Retinal pigment epithelial cell (primary cell): Measurements from ENCODE around the gene PSME3.
A peak's percentile ranks its signal among the peaks of the same experiment; 100 is the strongest.

Experiments used
- DNase-seq: peaks from one replicate; pipeline ENCODE4 v3.0.0-alpha.2; 2010; ENCODE audit warnings: low read depth
- H3K4me3 ChIP-seq: 2 replicates; pipeline ENCODE4 v1.5.1; 2011; ENCODE audit warnings: mild to moderate bottlenecking, low read length, control low read depth, moderate library complexity
- TF ChIP-seq, protein P1 (sequence below): conservative IDR thresholded peaks from 2 replicates; pipeline ENCODE4 v1.5.1; 2011; ENCODE audit warnings: low read depth, low read length, control low read depth, inconsistent platforms

PSME3 gene

GRCh38 chr17:42792545-42792944 is 40.7 kb upstream of the PSME3 start:
- DNase-seq: no peak
- TF ChIP-seq, protein P1, sequence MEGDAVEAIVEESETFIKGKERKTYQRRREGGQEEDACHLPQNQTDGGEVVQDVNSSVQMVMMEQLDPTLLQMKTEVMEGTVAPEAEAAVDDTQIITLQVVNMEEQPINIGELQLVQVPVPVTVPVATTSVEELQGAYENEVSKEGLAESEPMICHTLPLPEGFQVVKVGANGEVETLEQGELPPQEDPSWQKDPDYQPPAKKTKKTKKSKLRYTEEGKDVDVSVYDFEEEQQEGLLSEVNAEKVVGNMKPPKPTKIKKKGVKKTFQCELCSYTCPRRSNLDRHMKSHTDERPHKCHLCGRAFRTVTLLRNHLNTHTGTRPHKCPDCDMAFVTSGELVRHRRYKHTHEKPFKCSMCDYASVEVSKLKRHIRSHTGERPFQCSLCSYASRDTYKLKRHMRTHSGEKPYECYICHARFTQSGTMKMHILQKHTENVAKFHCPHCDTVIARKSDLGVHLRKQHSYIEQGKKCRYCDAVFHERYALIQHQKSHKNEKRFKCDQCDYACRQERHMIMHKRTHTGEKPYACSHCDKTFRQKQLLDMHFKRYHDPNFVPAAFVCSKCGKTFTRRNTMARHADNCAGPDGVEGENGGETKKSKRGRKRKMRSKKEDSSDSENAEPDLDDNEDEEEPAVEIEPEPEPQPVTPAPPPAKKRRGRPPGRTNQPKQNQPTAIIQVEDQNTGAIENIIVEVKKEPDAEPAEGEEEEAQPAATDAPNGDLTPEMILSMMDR: no peak
- H3K4me3 ChIP-seq: no peak overlapping the region

- DNase-seq: no peak
- H3K4me3 ChIP-seq: no peak overlapping the region
- TF ChIP-seq, protein P1: no peak
Observed at GRCh38 chr17:42795061-42795460, 38.1 kb upstream of the PSME3 start.

DNA sequence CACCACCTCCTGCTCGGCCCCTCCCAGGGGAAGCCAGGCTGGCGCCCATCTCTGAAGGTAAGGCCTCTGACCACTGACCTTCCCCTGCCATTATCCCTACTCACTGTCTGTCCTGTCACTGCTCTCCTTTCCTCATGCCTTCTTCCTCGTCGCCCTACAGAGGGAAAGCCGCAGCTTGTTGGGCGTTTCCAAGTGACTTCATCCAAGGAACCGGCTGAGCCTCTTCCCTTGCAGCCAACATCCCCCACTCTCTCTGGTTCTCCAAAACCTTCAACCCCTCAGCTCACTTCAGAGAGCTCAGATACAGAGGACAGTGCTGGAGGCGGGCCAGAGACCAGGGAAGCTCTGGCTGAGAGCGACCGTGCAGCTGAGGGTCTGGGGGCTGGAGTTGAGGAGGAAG is 37.7 kb upstream of the PSME3 start:
- TF ChIP-seq, protein P1: no peak
- H3K4me3 ChIP-seq: no peak overlapping the region

DNA sequence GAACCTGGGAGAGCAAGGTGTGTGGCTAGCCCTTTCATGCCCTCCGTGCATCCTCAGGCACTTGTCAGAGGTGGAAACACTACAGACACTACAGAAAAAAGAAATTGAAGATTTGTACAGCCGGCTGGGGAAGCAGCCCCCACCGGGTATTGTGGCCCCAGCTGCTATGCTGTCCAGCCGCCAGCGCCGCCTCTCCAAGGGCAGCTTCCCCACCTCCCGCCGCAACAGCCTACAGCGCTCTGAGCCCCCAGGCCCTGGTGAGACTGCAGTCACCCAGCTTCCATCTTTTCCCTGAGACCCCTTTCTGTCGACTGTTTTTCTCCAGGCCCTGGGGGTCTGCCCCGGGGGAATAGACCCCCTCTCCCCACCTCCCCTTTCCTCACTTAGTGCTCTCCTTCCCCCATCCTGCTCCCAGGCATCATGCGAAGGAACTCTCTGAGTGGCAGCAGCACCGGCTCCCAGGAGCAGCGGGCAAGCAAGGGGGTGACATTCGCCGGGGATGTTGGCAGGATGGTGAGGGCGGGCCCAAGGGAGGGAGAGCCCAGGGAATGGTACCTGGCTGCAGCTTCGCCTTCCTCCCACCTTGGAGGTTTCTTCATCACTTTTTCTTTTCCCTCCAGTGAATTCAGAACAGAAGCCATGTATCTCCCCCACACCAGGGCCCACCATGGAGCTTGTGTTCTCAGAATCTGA is 37.0 kb upstream of the PSME3 start:
- TF ChIP-seq, protein P1: no peak
- H3K4me3 ChIP-seq: no peak overlapping the region
- DNase-seq: no peak

More for the DNA sequence above, 37.7 kb upstream of the PSME3 start:
- DNase-seq: no peak

GRCh38 chr17:42797067-42798007 is 35.9 kb upstream of the PSME3 start:
- TF ChIP-seq, protein P1: no peak
- no peak for DNase-seq
- H3K4me3 ChIP-seq: peak overlapping the region; percentile 79

GRCh38 chr17:42798011-42798382 is 35.2 kb upstream of the PSME3 start:
- TF ChIP-seq, protein P1: no peak
- peak overlapping the region; percentile 79 for H3K4me3 ChIP-seq
- no peak for DNase-seq
